HG02981 (cell line): Measurements from ENCODE around the gene ATF7IP2.
"Not testable (repeated sequence)": the region's sequence is repeated elsewhere in the genome, so short reads cannot be mapped to it uniquely, and the experiment has no call there.

ENCODE experiments used
- ATAC-seq: cut with Tn5 transposase; IDR thresholded peaks from one replicate; pipeline ENCODE4 v1.9.1; 2021; ENCODE audit warnings: mild to moderate bottlenecking, moderate library complexity; ENCODE audit not compliant: unreplicated experiment

The ATF7IP2 gene

GRCh38 chr16:10505286-10505685 is 119.4 kb downstream of the ATF7IP2 start:
- not testable (repeated sequence) for ATAC-seq

GRCh38 chr16:10509534-10510025 is 123.7 kb downstream of the ATF7IP2 start:
- ATAC-seq = peak; percentile 94

- no peak for ATAC-seq
Observed at GRCh38 chr16:10510279-10510678, 124.4 kb downstream of the ATF7IP2 start.

- no peak for ATAC-seq
Observed at GRCh38 chr16:10511829-10512228, 126.0 kb downstream of the ATF7IP2 start.

- no peak for ATAC-seq
Observed at GRCh38 chr16:10514369-10515055, 128.7 kb downstream of the ATF7IP2 start.

- ATAC-seq = no peak
Observed at GRCh38 chr16:10517868-10518267, 132.0 kb downstream of the ATF7IP2 start.

- no peak for ATAC-seq
Observed at GRCh38 chr16:10518479-10519041, 132.7 kb downstream of the ATF7IP2 start.

- no peak for ATAC-seq
Observed at GRCh38 chr16:10519297-10519696, 133.4 kb downstream of the ATF7IP2 start.

GRCh38 chr16:10519929-10520868 is 134.3 kb downstream of the ATF7IP2 start:
- no peak for ATAC-seq

- no peak for ATAC-seq
Observed at GRCh38 chr16:10520869-10521578, 135.2 kb downstream of the ATF7IP2 start.

- ATAC-seq = no peak
Observed at GRCh38 chr16:10521681-10522274, 135.9 kb downstream of the ATF7IP2 start.

- no peak for ATAC-seq
Observed at GRCh38 chr16:10522966-10523365, 137.1 kb downstream of the ATF7IP2 start.

- no peak for ATAC-seq
Observed at GRCh38 chr16:10525214-10525825, 139.5 kb downstream of the ATF7IP2 start.

GRCh38 chr16:10526962-10527361 is 141.1 kb downstream of the ATF7IP2 start:
- ATAC-seq = no peak

GRCh38 chr16:10528635-10529034 is 142.8 kb downstream of the ATF7IP2 start:
- no peak for ATAC-seq

- ATAC-seq = no peak
Observed at GRCh38 chr16:10529895-10530669, 144.2 kb downstream of the ATF7IP2 start.

- no peak for ATAC-seq
Observed at GRCh38 chr16:10530685-10531084, 144.8 kb downstream of the ATF7IP2 start.

GRCh38 chr16:10531582-10531981 is 145.7 kb downstream of the ATF7IP2 start:
- ATAC-seq = no peak
